Measurements from ENCODE around the gene DCD.

DCD gene

DNA sequence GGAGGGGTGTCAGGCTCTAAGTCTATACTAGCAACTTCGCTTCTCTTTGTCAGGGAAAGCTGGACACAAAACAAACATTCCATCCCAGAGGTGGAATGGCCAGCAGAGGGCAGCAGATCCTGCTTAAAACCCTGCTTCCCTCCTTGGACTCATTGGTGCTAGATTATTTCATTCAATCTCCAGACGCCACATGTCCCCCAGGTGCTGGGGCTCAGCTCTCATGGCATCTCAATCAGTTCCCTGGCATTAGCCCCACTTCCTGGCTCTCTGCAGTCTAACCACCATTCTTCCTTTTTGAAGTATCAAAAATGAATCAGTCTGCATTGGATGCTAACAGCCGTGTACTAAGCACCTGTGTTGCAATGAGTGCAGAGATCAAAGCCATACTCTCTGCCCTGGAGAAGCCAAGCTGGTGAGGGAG lies 51.6 kb downstream of the DCD start:
- H3K27me3 ChIP-seq (ENCODE audit: insufficient read depth, low read length): no peaks in the 10 kb centered on the region; the same call in 1 of the 2 replicates
- no peak for TF ChIP-seq EZH2 (IDR thresholded peaks at IDR 0.05; ENCODE audit: borderline replicate concordance, low read length)
- TF ChIP-seq, protein P1, sequence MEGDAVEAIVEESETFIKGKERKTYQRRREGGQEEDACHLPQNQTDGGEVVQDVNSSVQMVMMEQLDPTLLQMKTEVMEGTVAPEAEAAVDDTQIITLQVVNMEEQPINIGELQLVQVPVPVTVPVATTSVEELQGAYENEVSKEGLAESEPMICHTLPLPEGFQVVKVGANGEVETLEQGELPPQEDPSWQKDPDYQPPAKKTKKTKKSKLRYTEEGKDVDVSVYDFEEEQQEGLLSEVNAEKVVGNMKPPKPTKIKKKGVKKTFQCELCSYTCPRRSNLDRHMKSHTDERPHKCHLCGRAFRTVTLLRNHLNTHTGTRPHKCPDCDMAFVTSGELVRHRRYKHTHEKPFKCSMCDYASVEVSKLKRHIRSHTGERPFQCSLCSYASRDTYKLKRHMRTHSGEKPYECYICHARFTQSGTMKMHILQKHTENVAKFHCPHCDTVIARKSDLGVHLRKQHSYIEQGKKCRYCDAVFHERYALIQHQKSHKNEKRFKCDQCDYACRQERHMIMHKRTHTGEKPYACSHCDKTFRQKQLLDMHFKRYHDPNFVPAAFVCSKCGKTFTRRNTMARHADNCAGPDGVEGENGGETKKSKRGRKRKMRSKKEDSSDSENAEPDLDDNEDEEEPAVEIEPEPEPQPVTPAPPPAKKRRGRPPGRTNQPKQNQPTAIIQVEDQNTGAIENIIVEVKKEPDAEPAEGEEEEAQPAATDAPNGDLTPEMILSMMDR (IDR thresholded peaks at IDR 0.05; ENCODE audit: low read length): peak; percentile 90
- no peaks in the 10 kb centered on the region for H3K36me3 ChIP-seq (ENCODE audit: insufficient read depth, low read length)
- no peak overlapping the region for H3K4me2 ChIP-seq (ENCODE audit: low read length)
- no peaks in the 10 kb centered on the region for H3F3A ChIP-seq (ENCODE audit: insufficient read depth, low read length)
- no peak overlapping the region for H3K4me3 ChIP-seq (ENCODE audit: low read depth, low read length, poor library complexity, severe bottlenecking)
- H3K27ac ChIP-seq (ENCODE audit: low read depth, low read length, poor library complexity, severe bottlenecking): no peak overlapping the region
- no peaks in the 10 kb centered on the region for H3K9me3 ChIP-seq (ENCODE audit: low read length)
- no peaks in the 10 kb centered on the region for H4K20me1 ChIP-seq (ENCODE audit: insufficient read depth, low read length)
- no peak overlapping the region for H3K9ac ChIP-seq (ENCODE audit: low read length)
- H3K4me1 ChIP-seq (ENCODE audit: insufficient read depth, low read length, severe bottlenecking): no peaks in the 10 kb centered on the region
- H3K79me2 ChIP-seq (ENCODE audit: insufficient read depth, low read length): no peaks in the 10 kb centered on the region
- no peak overlapping the region for H2AFZ ChIP-seq (ENCODE audit: low read length)
- no peaks in the 10 kb centered on the region for H3K9me2 ChIP-seq (ENCODE audit: low read depth, low read length)

DNA sequence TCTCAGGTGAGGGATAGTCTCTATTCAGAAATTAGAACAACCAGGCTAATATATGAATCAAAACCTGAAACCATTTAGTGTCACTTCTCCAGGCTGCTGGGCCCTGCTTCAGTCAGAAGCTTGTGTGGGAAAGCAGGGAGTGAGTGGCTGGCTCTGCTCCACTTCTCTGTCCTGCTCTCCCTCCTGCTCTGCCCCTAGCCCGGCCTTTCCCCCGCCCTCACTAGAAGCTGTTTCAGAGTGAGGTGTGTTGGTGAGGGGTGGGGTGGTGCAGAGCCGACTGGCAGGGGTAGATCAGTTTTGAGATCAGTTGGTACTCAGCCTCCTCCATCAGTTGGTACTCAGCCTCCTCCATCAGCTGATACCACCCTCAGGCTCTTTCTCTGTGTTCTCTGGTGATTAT lies 52.7 kb downstream of the DCD start:
- H3K4me3 ChIP-seq (ENCODE audit: low read depth, low read length, poor library complexity, severe bottlenecking): no peak overlapping the region
- H3K4me1 ChIP-seq (ENCODE audit: insufficient read depth, low read length, severe bottlenecking): no peaks in the 10 kb centered on the region
- no peak overlapping the region for H3K4me2 ChIP-seq (ENCODE audit: low read length)
- TF ChIP-seq, protein P1 (IDR thresholded peaks at IDR 0.05; ENCODE audit: low read length): no peak
- no peak for TF ChIP-seq EZH2 (IDR thresholded peaks at IDR 0.05; ENCODE audit: borderline replicate concordance, low read length)
- H3F3A ChIP-seq (ENCODE audit: insufficient read depth, low read length): no peaks in the 10 kb centered on the region
- no peak overlapping the region for H3K27ac ChIP-seq (ENCODE audit: low read depth, low read length, poor library complexity, severe bottlenecking)
- no peak overlapping the region for H3K9ac ChIP-seq (ENCODE audit: low read length)
- no peaks in the 10 kb centered on the region for H3K79me2 ChIP-seq (ENCODE audit: insufficient read depth, low read length)
- no peaks in the 10 kb centered on the region for H3K36me3 ChIP-seq (ENCODE audit: insufficient read depth, low read length)
- peaks cover 2% of the 10 kb centered on the region; the same call in 1 of the 2 replicates for H3K27me3 ChIP-seq (ENCODE audit: insufficient read depth, low read length)
- no peaks in the 10 kb centered on the region for H3K9me3 ChIP-seq (ENCODE audit: low read length)
- no peaks in the 10 kb centered on the region for H4K20me1 ChIP-seq (ENCODE audit: insufficient read depth, low read length)
- no peak overlapping the region for H2AFZ ChIP-seq (ENCODE audit: low read length)
- H3K9me2 ChIP-seq (ENCODE audit: low read depth, low read length): no peaks in the 10 kb centered on the region

Measured in OCI-LY1 (cell line).